Trophoblast cell (in vitro differentiated cells and primary cell): Measurements from ENCODE around the gene TMC2.

ENCODE experiments used
- DNase-seq, 2 donors: peaks; one replicate each; pipeline ENCODE4 v3.0.0-alpha.2; 2016
- H2AFZ ChIP-seq: 2 replicates; pipeline ENCODE4 v1.6.1; 2013; ENCODE audit warnings: low read length, moderate library complexity, mild to moderate bottlenecking; ENCODE audit not compliant: insufficient read depth, poor library complexity
- H2AK5ac ChIP-seq: 2 replicates; pipeline ENCODE4 v1.6.1; 2013; ENCODE audit warnings: mild to moderate bottlenecking, low read length
- H2BK120ac ChIP-seq: 2 replicates; pipeline ENCODE4 v1.6.1; 2013; ENCODE audit warnings: low read length, mild to moderate bottlenecking, moderate library complexity; ENCODE audit not compliant: insufficient read depth, poor library complexity
- H2BK12ac ChIP-seq: 2 replicates; pipeline ENCODE4 v1.6.1; 2013; ENCODE audit warnings: mild to moderate bottlenecking, low read length, moderate library complexity
- H2BK5ac ChIP-seq: 2 replicates; pipeline ENCODE4 v1.6.1; 2013; ENCODE audit warnings: low read length, low read depth, moderate library complexity, mild to moderate bottlenecking; ENCODE audit not compliant: poor library complexity
- H3K14ac ChIP-seq: 2 replicates; pipeline ENCODE4 v1.6.1; 2013; ENCODE audit warnings: mild to moderate bottlenecking, low read length
- H3K18ac ChIP-seq: 2 replicates; pipeline ENCODE4 v1.6.1; 2013; ENCODE audit warnings: mild to moderate bottlenecking, low read length
- H3K23ac ChIP-seq: 2 replicates; pipeline ENCODE4 v1.6.1; 2013; ENCODE audit warnings: low read length
- H3K27ac ChIP-seq: 2 replicates; pipeline ENCODE4 v1.5.1; 2013; ENCODE audit warnings: low read depth, mild to moderate bottlenecking, inconsistent platforms, low read length, moderate library complexity
- H3K27me3 ChIP-seq: 2 replicates; pipeline ENCODE4 v1.6.1; 2013; ENCODE audit warnings: inconsistent platforms, mild to moderate bottlenecking, low read length, moderate library complexity; ENCODE audit not compliant: insufficient read depth
- H3K36me3 ChIP-seq, 2 experiments: 1 replicate in 1 of 2; 2 replicates in 1 of 2; pipeline ENCODE4 v1.6.1; 2013; ENCODE audit warnings: low read length in 2 of 2, mild to moderate bottlenecking in 2 of 2, moderate library complexity in 1 of 2; ENCODE audit not compliant: insufficient read depth in 2 of 2, control insufficient read depth in 1 of 2
- H3K4ac ChIP-seq: 2 replicates; pipeline ENCODE4 v1.6.1; 2013; ENCODE audit warnings: low read depth, mild to moderate bottlenecking, low read length, moderate library complexity
- H3K4me1 ChIP-seq, 2 experiments: 1 replicate in 1 of 2; 2 replicates in 1 of 2; pipeline ENCODE4 v1.6.1; 2013; ENCODE audit warnings: low read length in 2 of 2, mild to moderate bottlenecking in 2 of 2, moderate library complexity in 1 of 2; ENCODE audit not compliant: insufficient read depth in 2 of 2, control insufficient read depth in 1 of 2
- H3K4me2 ChIP-seq: 2 replicates; pipeline ENCODE4 v1.6.1; 2013; ENCODE audit warnings: inconsistent platforms, mild to moderate bottlenecking, low read length, moderate library complexity
- H3K4me3 ChIP-seq: 2 replicates; pipeline ENCODE4 v1.5.1; 2013; ENCODE audit warnings: mild to moderate bottlenecking, low read depth, low read length, inconsistent platforms
- H3K79me1 ChIP-seq: one replicate; pipeline ENCODE4 v1.6.1; 2013; ENCODE audit warnings: low read length
- H3K79me2 ChIP-seq: 2 replicates; pipeline ENCODE4 v1.6.1; 2013; ENCODE audit warnings: low read length, mild to moderate bottlenecking; ENCODE audit not compliant: control insufficient read depth, insufficient read depth, poor library complexity
- H3K9ac ChIP-seq: 2 replicates; pipeline ENCODE4 v1.6.1; 2013; ENCODE audit warnings: mild to moderate bottlenecking, low read length
- H3K9me3 ChIP-seq: 2 replicates; pipeline ENCODE4 v1.6.1; 2013; ENCODE audit warnings: low read depth, mild to moderate bottlenecking, control low read depth, inconsistent platforms, low read length; ENCODE audit not compliant: insufficient read depth
- H4K12ac ChIP-seq: 2 replicates; pipeline ENCODE4 v1.6.1; 2013; ENCODE audit warnings: low read depth, mild to moderate bottlenecking, low read length, moderate library complexity
- H4K8ac ChIP-seq: 2 replicates; pipeline ENCODE4 v1.6.1; 2013; ENCODE audit warnings: low read depth, mild to moderate bottlenecking, low read length, moderate library complexity
- H4K91ac ChIP-seq: one replicate; pipeline ENCODE4 v1.6.1; 2013; ENCODE audit warnings: low read depth, mild to moderate bottlenecking, low read length, moderate library complexity
- whole genome bisulfite sequencing: extraction: QIAGEN DNeasy Blood & Tissue Kit; methylation state at CpG from one replicate; pipeline ENCODE4 v1.1.7; 2013; ENCODE audit warnings: missing lambda C conversion rate; ENCODE audit not compliant: insufficient read length, insufficient coverage; ENCODE audit errors: extremely low coverage; 5-methylcytosine and 5-hydroxymethylcytosine counted together

The TMC2 gene

DNA sequence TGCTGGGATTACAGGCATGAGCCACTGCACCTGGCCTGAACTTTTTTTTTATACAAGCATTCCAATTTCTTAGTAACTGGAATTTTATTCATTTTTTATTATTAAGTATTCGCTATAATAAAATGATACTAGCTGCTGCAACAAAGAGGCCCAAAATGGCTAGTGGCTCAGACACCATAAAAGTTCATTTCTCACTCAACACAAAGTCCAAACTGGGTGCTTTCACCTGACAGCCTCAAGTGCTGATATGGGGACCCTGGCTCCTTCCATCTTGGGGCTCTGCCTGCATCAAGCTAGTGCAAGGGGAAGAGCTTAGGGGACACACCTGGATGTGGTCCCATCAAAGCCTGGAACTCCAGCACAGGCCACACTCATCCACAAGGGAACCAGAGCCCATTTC is 103.9 kb downstream of the TMC2 start:
- Histone ChIP-seq H4K91ac (no peak overlapping the region), H3K23ac (no peak overlapping the region), H4K12ac (no peak overlapping the region), H2BK5ac (no peak overlapping the region), H2BK12ac (no peak overlapping the region), H2AFZ (no peak overlapping the region), H2AK5ac (no peak overlapping the region), H4K8ac (no peak overlapping the region), H3K4me2 (no peak overlapping the region), H3K36me3 (no peaks in the 10 kb centered on the region), H3K9me3 (no peaks in the 10 kb centered on the region), H3K4ac (no peak overlapping the region), H3K79me2 (no peaks in the 10 kb centered on the region), H3K4me3 (no peak overlapping the region), H2BK120ac (no peak overlapping the region), H3K79me1 (no peaks in the 10 kb centered on the region), H3K4me1 (no peaks in the 10 kb centered on the region), H3K27me3 (no peaks in the 10 kb centered on the region), H3K18ac (no peak overlapping the region), H3K27ac (no peak overlapping the region), H3K14ac (no peak overlapping the region), H3K9ac (no peak overlapping the region)
- DNase-seq: no peak
- no CpG with 5 or more reads among the region's 1 CpG for WGBS

DNA sequence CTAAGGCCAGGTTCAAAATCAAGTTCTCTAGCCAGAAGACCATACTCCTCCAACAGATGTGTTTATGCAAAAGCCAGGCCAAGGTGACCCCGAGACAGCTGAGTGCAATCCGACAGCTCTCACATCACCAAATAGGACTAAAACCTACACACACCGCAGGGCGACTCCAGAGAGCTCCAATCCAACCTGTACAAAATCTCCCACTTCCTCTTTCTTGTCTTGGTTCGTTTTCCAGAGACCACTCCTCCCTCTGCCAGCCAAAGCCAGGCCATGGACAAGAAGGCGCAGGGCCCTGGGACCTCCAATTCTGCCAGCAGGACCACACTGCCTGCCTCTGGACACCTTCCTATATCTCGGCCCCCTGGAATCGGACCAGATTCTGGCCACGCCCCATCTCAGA is 104.5 kb downstream of the TMC2 start:
- Histone ChIP-seq H3K9me3 (no peaks in the 10 kb centered on the region), H4K91ac (no peak overlapping the region), H2AK5ac (no peak overlapping the region), H4K8ac (no peak overlapping the region), H3K36me3 (no peaks in the 10 kb centered on the region), H3K4me3 (no peak overlapping the region), H3K27me3 (no peaks in the 10 kb centered on the region), H2BK5ac (no peak overlapping the region), H3K18ac (no peak overlapping the region), H3K23ac (no peak overlapping the region), H3K79me1 (no peaks in the 10 kb centered on the region), H3K14ac (no peak overlapping the region), H2BK120ac (no peak overlapping the region), H3K27ac (no peak overlapping the region), H2BK12ac (no peak overlapping the region), H2AFZ (no peak overlapping the region), H3K4me1 (no peaks in the 10 kb centered on the region), H3K79me2 (no peaks in the 10 kb centered on the region), H3K4me2 (no peak overlapping the region), H3K4ac (no peak overlapping the region), H3K9ac (no peak overlapping the region), H4K12ac (no peak overlapping the region)
- DNase-seq: no peak
- WGBS: no CpG with 5 or more reads among the region's 9 CpGs

DNA sequence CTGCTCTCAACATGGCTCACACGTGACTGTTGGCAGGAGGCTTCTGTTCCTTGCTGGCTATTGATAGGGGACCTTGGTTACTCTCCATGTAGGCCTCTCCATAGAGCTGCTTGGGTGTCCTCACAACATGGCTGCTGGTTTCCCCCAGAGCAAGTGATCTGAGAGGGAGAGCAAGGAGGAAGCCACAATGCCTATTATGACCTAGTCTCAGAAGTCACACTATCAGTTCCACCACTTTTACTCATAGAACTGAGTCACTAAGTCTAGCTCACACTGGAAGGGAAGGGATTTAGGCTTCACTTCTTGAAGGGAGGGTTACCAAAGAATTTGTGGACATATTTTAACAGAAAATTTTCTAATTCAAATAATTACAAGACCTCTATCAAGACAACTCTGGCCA is 107.3 kb downstream of the TMC2 start:
- Histone ChIP-seq H4K12ac (no peak overlapping the region), H3K27me3 (no peaks in the 10 kb centered on the region), H2AK5ac (no peak overlapping the region), H3K4me1 (no peaks in the 10 kb centered on the region), H2BK5ac (no peak overlapping the region), H3K14ac (no peak overlapping the region), H3K4me3 (no peak overlapping the region), H3K9ac (no peak overlapping the region), H3K9me3 (no peaks in the 10 kb centered on the region), H4K8ac (no peak overlapping the region), H2BK12ac (no peak overlapping the region), H3K27ac (no peak overlapping the region), H3K79me1 (no peaks in the 10 kb centered on the region), H3K4me2 (no peak overlapping the region), H3K23ac (no peak overlapping the region), H3K4ac (no peak overlapping the region), H3K79me2 (no peaks in the 10 kb centered on the region), H3K18ac (no peak overlapping the region), H2AFZ (no peak overlapping the region), H3K36me3 (no peaks in the 10 kb centered on the region), H2BK120ac (no peak overlapping the region), H4K91ac (no peak overlapping the region)
- no CpG with 5 or more reads among the region's 1 CpG for WGBS
- no peak for DNase-seq

DNA sequence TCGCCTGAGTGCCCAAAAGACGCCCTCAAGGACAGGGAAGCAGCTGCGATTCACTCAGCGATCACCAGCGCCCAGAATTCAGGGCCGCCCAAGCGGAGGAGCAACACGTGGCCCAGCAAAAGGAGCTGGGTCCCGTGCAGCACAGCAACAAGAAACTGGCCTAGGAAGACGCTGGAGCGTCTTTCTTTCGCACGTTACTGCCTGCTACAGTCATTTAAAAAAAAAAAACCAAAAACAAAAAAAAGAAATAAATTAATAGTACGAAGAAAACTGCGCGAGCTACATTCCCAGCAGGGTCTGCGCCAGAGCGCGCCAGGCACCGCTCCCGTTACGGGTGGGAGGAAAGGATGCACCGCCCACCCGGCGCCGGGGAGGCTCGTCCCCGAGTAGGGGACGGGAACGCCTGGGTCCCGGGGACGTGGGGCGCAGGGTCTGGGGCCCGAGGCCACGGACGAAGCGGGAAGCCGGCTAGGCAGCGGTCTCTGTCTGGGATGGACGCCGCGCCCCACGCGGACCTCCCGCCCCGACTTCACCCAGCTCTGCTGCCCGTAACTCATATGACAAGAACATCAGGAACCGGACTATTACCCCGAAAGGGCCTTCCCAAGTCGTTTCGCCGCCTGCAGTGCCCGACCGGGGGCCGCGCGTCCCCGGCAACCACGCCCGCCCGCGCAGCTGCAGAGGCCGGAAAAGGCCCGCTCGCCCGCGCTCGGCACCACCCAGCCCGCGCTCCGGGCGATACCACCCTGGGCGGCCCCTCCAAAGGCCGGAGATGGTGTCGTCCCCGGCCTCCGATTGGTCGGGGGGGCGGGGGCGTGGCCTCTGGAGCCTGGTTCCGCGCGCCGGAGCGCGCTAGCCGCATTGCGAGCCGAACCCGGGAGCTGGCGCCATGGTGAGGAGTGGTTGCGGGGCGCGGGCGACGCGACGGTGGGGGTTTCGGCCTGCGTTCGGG is 115.7 kb downstream of the TMC2 start, which contains the start of gene NOP56:
Gene NOP56, plus strand, starts transcription at position 861 of the 952 bp plus-strand sequence. Its CDS starts 29 bp downstream, at position 890.
- H2AFZ ChIP-seq: peak within 1 kb of the TSS; percentile 88
- H3K36me3 ChIP-seq: peaks cover 33 to 34% of the 10 kb centered on the region in 2 experiments
- H3K27ac ChIP-seq: peak within 1 kb of the TSS; percentile 88
- peak; percentile 83 to 94 for DNase-seq
- peak within 1 kb of the TSS; percentile 94 for H3K4me3 ChIP-seq
- peak within 1 kb of the TSS; percentile 98 for H4K91ac ChIP-seq
- peak within 1 kb of the TSS; percentile 95 for H2BK120ac ChIP-seq
- peaks cover 12% of the 10 kb centered on the region for H3K79me1 ChIP-seq
- peak within 1 kb of the TSS; percentile 97 for H2AK5ac ChIP-seq
- peaks cover 18% of the 10 kb centered on the region for H3K79me2 ChIP-seq
- H3K9me3 ChIP-seq: no peaks in the 10 kb centered on the region
- H4K8ac ChIP-seq: peak within 1 kb of the TSS; percentile 98
- H3K18ac ChIP-seq: peak within 1 kb of the TSS; percentile 99
- peak within 1 kb of the TSS; percentile 93 for H3K9ac ChIP-seq
- H4K12ac ChIP-seq: peak within 1 kb of the TSS; percentile 96
- H3K23ac ChIP-seq: no peak within 1 kb of the TSS
- peaks cover 0 to 6% of the 10 kb centered on the region in 2 experiments for H3K4me1 ChIP-seq
- peak within 1 kb of the TSS; percentile 93 for H3K4me2 ChIP-seq
- peak within 1 kb of the TSS; percentile 91 for H3K4ac ChIP-seq
- H3K14ac ChIP-seq: peak within 1 kb of the TSS; percentile 100
- peak within 1 kb of the TSS; percentile 94 for H2BK5ac ChIP-seq
- H3K27me3 ChIP-seq: no peaks in the 10 kb centered on the region
- WGBS: no CpG with 5 or more reads among the region's 101 CpGs
- H2BK12ac ChIP-seq: no peak within 1 kb of the TSS
